HepG2 (cell line): ENCODE data around the gene C19orf73. TPM values are rescaled to one million over a fixed set of nuclear protein-coding genes. Genes with fewer than 3 reads are reported as not detected.

ENCODE experiments used
- AGO2 ChIP-seq: fragments of 200-400 bp; formaldehyde crosslinking; optimal IDR thresholded peaks from 2 replicates; pipeline ENCODE3; 2017; ENCODE audit warnings: mild to moderate bottlenecking, low read depth, low read length, moderate library complexity
- CHD4 ChIP-seq: fragments of 200-600 bp; sonication (generic); IDR thresholded peaks from 2 replicates; pipeline ENCODE4 v1.7.0; 2017; ENCODE audit warnings: mild to moderate bottlenecking, low read length, borderline replicate concordance
- DBP ChIP-seq: sonication (generic); formaldehyde crosslinking; IDR thresholded peaks from 2 replicates; pipeline ENCODE4 v1.4.0; 2020; ENCODE audit warnings: missing genetic modification reagents; ENCODE audit errors: not compliant biosample characterization
- FOXA3 ChIP-seq: IDR thresholded peaks from 2 replicates; pipeline ENCODE4 v1.6.1; 2016; ENCODE audit warnings: missing genetic modification reagents, missing compliant biosample characterization
- FOXC1 ChIP-seq: sonication (generic); formaldehyde crosslinking; IDR thresholded peaks from 2 replicates; pipeline ENCODE4 v1.8.0; 2022; ENCODE audit warnings: mild to moderate bottlenecking, missing genetic modification reagents, borderline replicate concordance
- HIC2 ChIP-seq: sonication (generic); formaldehyde crosslinking; IDR thresholded peaks from 2 replicates; pipeline ENCODE4 v1.9.0; 2022; ENCODE audit warnings: low read depth, missing genetic modification reagents
- HNRNPH1 ChIP-seq: fragments of 200-400 bp; formaldehyde crosslinking; optimal IDR thresholded peaks from 2 replicates; pipeline ENCODE3; 2017; ENCODE audit warnings: mild to moderate bottlenecking, low read depth, low read length
- HNRNPUL1 ChIP-seq: fragments of 200-400 bp; formaldehyde crosslinking; IDR thresholded peaks from 2 replicates; pipeline ENCODE4 v1.6.1; 2017; ENCODE audit warnings: low read depth, mild to moderate bottlenecking, low read length, moderate library complexity
- KLF11 ChIP-seq: IDR thresholded peaks from 2 replicates; pipeline ENCODE4 v1.6.1; 2016; ENCODE audit warnings: missing compliant biosample characterization
- MED1 ChIP-seq: sonication (generic); formaldehyde crosslinking; IDR thresholded peaks from 2 replicates; pipeline ENCODE4 v1.4.0; 2020; ENCODE audit warnings: missing genetic modification reagents
- MLX ChIP-seq: IDR thresholded peaks from 2 replicates; pipeline ENCODE4 v1.6.1; 2016
- NFRKB ChIP-seq: fragments of 450-650 bp; IDR thresholded peaks from 2 replicates; pipeline ENCODE4 v1.6.1; 2017
- POGZ ChIP-seq: sonication (generic); formaldehyde crosslinking; IDR thresholded peaks from 2 replicates; pipeline ENCODE4 v1.4.0; 2020; ENCODE audit warnings: mild to moderate bottlenecking, missing genetic modification reagents
- SMAD9 ChIP-seq: sonication (generic); formaldehyde crosslinking; IDR thresholded peaks from 2 replicates; pipeline ENCODE4 v1.5.1; 2020; ENCODE audit warnings: mild to moderate bottlenecking, missing genetic modification reagents
- SNAI1 ChIP-seq: sonication (generic); formaldehyde crosslinking; IDR thresholded peaks from 2 replicates; pipeline ENCODE4 v1.5.0; 2020; ENCODE audit warnings: mild to moderate bottlenecking, missing genetic modification reagents, borderline replicate concordance
- TIGD3 ChIP-seq: sonication (generic); formaldehyde crosslinking; IDR thresholded peaks from 2 replicates; pipeline ENCODE4 v1.5.1; 2020; ENCODE audit warnings: mild to moderate bottlenecking, missing genetic modification reagents, borderline replicate concordance
- ZFX ChIP-seq: sonication (generic); formaldehyde crosslinking; IDR thresholded peaks from 2 replicates; pipeline ENCODE4 v1.4.0; 2020; ENCODE audit warnings: mild to moderate bottlenecking, low read depth, missing genetic modification reagents, moderate library complexity
- ZNF121 ChIP-seq: sonication (generic); formaldehyde crosslinking; IDR thresholded peaks from 2 replicates; pipeline ENCODE4 v1.5.0; 2020; ENCODE audit warnings: mild to moderate bottlenecking, missing genetic modification reagents
- ZNF414 ChIP-seq: sonication (generic); formaldehyde crosslinking; IDR thresholded peaks from 2 replicates; pipeline ENCODE4 v1.5.0; 2020; ENCODE audit warnings: missing genetic modification reagents
- ZNF441 ChIP-seq: sonication (generic); formaldehyde crosslinking; IDR thresholded peaks from 2 replicates; pipeline ENCODE4 v1.7.0; 2021; ENCODE audit warnings: missing genetic modification reagents, borderline replicate concordance
- ZNF546 ChIP-seq: sonication (generic); formaldehyde crosslinking; conservative IDR thresholded peaks from 2 replicates; pipeline ENCODE4 v1.8.1; 2023; ENCODE audit warnings: mild to moderate bottlenecking, missing genetic modification reagents
- ZNF589 ChIP-seq: sonication (generic); formaldehyde crosslinking; conservative IDR thresholded peaks from 2 replicates; pipeline ENCODE4 v1.8.0; 2022; ENCODE audit warnings: mild to moderate bottlenecking, moderate library complexity, missing genetic modification reagents
- ZNF672 ChIP-seq: sonication (generic); formaldehyde crosslinking; IDR thresholded peaks from 2 replicates; pipeline ENCODE4 v1.8.1; 2022; ENCODE audit warnings: missing genetic modification reagents
- ZNF704 ChIP-seq: sonication (generic); formaldehyde crosslinking; IDR thresholded peaks from 2 replicates; pipeline ENCODE4 v1.8.1; 2023; ENCODE audit warnings: mild to moderate bottlenecking, inconsistent platforms, moderate library complexity, missing genetic modification reagents, borderline replicate concordance
- ZNF746 ChIP-seq: sonication (generic); formaldehyde crosslinking; IDR thresholded peaks from 2 replicates; pipeline ENCODE4 v1.8.0; 2022; ENCODE audit warnings: mild to moderate bottlenecking, missing genetic modification reagents
- ZSCAN25 ChIP-seq: sonication (generic); formaldehyde crosslinking; IDR thresholded peaks from 2 replicates; pipeline ENCODE4 v1.8.0; 2022; ENCODE audit warnings: mild to moderate bottlenecking, missing genetic modification reagents
- polyA plus RNA-seq, 8 experiments: library from polyadenylated mRNA; depleted of rRNA in 3 of 8; stranded (reverse) in 7 of 8; unstranded in 1 of 8; fragments of >200 nt; fragmentation: Illumina TruSeq in 4 of 8; extraction: Trizol in 4 of 8; gene quantifications; 2 replicates each; pipeline versions ENCODE4 v1.2.1 to v1.2.3, GENCODE V29; 2011 to 2016; ENCODE audit warnings: low read depth in 4 of 8, missing spikeins in 1 of 8, mixed read lengths in 1 of 8; ENCODE audit not compliant: insufficient read depth in 1 of 8
- total RNA-seq, 5 experiments: library from RNA; depleted of rRNA; stranded (reverse); fragments of >200 nt; fragmentation: Illumina TruSeq; extraction: Trizol; gene quantifications; 2 replicates each; pipeline ENCODE4 v1.2.3, GENCODE V29; 2016; ENCODE audit warnings: low read depth in 1 of 5

The C19orf73 gene
- total and polyA plus RNA-seq, 2 of the 13 experiments (the other 11 are each of a cell fraction or from before 2014, with no cell fraction given), result 1.4 to 1.5 TPM

GRCh38 chr19:49149652-49150105, 30.7 kb upstream of the C19orf73 start (continued):
- no peak for TF ChIP-seq HNRNPUL1
- TF ChIP-seq SMAD9 (CRISPR knock-in tag), result no peak
- TF ChIP-seq ZNF441, result peak; percentile 28; the same call in 1 of the 2 replicates
- peak; percentile 76 for TF ChIP-seq ZNF414 (CRISPR knock-in tag)
- no peak for TF ChIP-seq ZNF672 (CRISPR knock-in tag)
- no peak for TF ChIP-seq TIGD3 (CRISPR knock-in tag)
- TF ChIP-seq FOXC1, result no peak
- no peak for TF ChIP-seq SNAI1 (CRISPR knock-in tag)
- no peak for TF ChIP-seq HNRNPH1
- TF ChIP-seq CHD4, result no peak
- TF ChIP-seq FOXA3, result no peak
- TF ChIP-seq MLX (CRISPR knock-in tag), result no peak; the same call in 1 of the 2 replicates
- no peak for TF ChIP-seq ZFX (CRISPR knock-in tag)
- TF ChIP-seq POGZ (CRISPR knock-in tag), result no peak
- no peak for TF ChIP-seq ZNF121 (CRISPR knock-in tag)
- TF ChIP-seq ZNF746, result no peak
- TF ChIP-seq ZNF589 (CRISPR knock-in tag), result no peak; the same call in 1 of the 2 replicates
- TF ChIP-seq AGO2, result no peak
- no peak for TF ChIP-seq KLF11 (CRISPR knock-in tag)
- TF ChIP-seq ZNF546, result peak; percentile 20; the same call in 1 of the 2 replicates
- no peak for TF ChIP-seq HIC2
- TF ChIP-seq ZNF704 (CRISPR knock-in tag), result no peak; the same call in 1 of the 2 replicates
- TF ChIP-seq DBP (CRISPR knock-in tag), result no peak
- no peak for TF ChIP-seq NFRKB
- TF ChIP-seq MED1 (CRISPR knock-in tag), result no peak; the same call in 1 of the 2 replicates
- TF ChIP-seq ZSCAN25 (CRISPR knock-in tag), result peak; percentile 24; the same call in 1 of the 2 replicates
